ENCODE measurements around the gene GLCE. TPM values are rescaled to one million over a fixed set of nuclear protein-coding genes. Genes with fewer than 3 reads are reported as not detected.
A peak's percentile ranks its signal among the peaks of the same experiment; 100 is the strongest.

Gene GLCE
- total RNA-seq, 2 donors from 2014 or later = 16.3 to 17.2 TPM

GRCh38 chr15:69224383-69224782 is 63.9 kb downstream of the GLCE start:
- Mint-ChIP-seq H3K4me3 (no peak overlapping the region), H3K36me3 (ENCODE audit: low read depth) (peaks cover 28% of the 10 kb centered on the region), H3K27me3 (ENCODE audit: insufficient read depth) (no peaks in the 10 kb centered on the region), H3K27ac (no peak overlapping the region), H3K4me1 (peaks cover 5% of the 10 kb centered on the region), H3K9me3 (peaks cover 6% of the 10 kb centered on the region)
- WGBS, 2 experiments (ENCODE audit: insufficient coverage in 1 of 2, insufficient read length in 1 of 2) = 54% methylated on average over 2 of the region's 2 CpGs
- Histone ChIP-seq H3K9me3 (ENCODE audit: control insufficient read depth, low read length) (peaks cover 13% of the 10 kb centered on the region), H3K36me3 (ENCODE audit: control insufficient read depth, insufficient read depth, low read length) (peaks cover 23% of the 10 kb centered on the region), H3K4me1 (ENCODE audit: control insufficient read depth, insufficient read depth, low read length) (no peaks in the 10 kb centered on the region), H3K27ac (ENCODE audit: low read depth, low read length) (no peak overlapping the region), H3K4me3 (ENCODE audit: low read length) (no peak overlapping the region), H3K9ac (ENCODE audit: extremely low read depth, low read length, poor library complexity, severe bottlenecking) (no peak overlapping the region), H3K27me3 (ENCODE audit: control insufficient read depth, insufficient read depth, low read length, poor library complexity, severe bottlenecking) (no peaks in the 10 kb centered on the region)
- no peak for DNase-seq
- no peak for TF ChIP-seq CTCF (conservative IDR thresholded peaks at IDR 0.05)

- Histone ChIP-seq H3K9ac (ENCODE audit: extremely low read depth, low read length, poor library complexity, severe bottlenecking) (no peak overlapping the region), H3K9me3 (ENCODE audit: control insufficient read depth, low read length) (peaks cover 13% of the 10 kb centered on the region), H3K4me1 (ENCODE audit: control insufficient read depth, insufficient read depth, low read length) (no peaks in the 10 kb centered on the region), H3K27me3 (ENCODE audit: control insufficient read depth, insufficient read depth, low read length, poor library complexity, severe bottlenecking) (no peaks in the 10 kb centered on the region), H3K36me3 (ENCODE audit: control insufficient read depth, insufficient read depth, low read length) (peaks cover 32% of the 10 kb centered on the region), H3K4me3 (ENCODE audit: low read length) (no peak overlapping the region), H3K27ac (ENCODE audit: low read depth, low read length) (no peak overlapping the region)
- H3K36me3 Mint-ChIP-seq (ENCODE audit: low read depth) = peaks cover 35% of the 10 kb centered on the region
- no peaks in the 10 kb centered on the region for H3K27me3 Mint-ChIP-seq (ENCODE audit: insufficient read depth)
- WGBS, 2 experiments (ENCODE audit: insufficient coverage in 1 of 2, insufficient read length in 1 of 2) = 47 to 50% methylated on average over 1 of the region's 2 CpGs
- H3K4me1 Mint-ChIP-seq = peaks cover 5% of the 10 kb centered on the region
- TF ChIP-seq CTCF (conservative IDR thresholded peaks at IDR 0.05) = peak; percentile 71
- no peak for DNase-seq
- no peak overlapping the region for H3K27ac Mint-ChIP-seq
- peaks cover 6% of the 10 kb centered on the region for H3K9me3 Mint-ChIP-seq
- H3K4me3 Mint-ChIP-seq = no peak overlapping the region
Observed at GRCh38 chr15:69225355-69226022, 65.1 kb downstream of the GLCE start.

- H3K4me3 ChIP-seq (ENCODE audit: low read length) = no peak overlapping the region
- no peaks in the 10 kb centered on the region for H3K27me3 ChIP-seq (ENCODE audit: control insufficient read depth, insufficient read depth, low read length, poor library complexity, severe bottlenecking)
- H3K36me3 ChIP-seq (ENCODE audit: control insufficient read depth, insufficient read depth, low read length) = peaks cover 35% of the 10 kb centered on the region
- no peak for DNase-seq
- H3K4me3 Mint-ChIP-seq = no peak overlapping the region
- peaks cover 13% of the 10 kb centered on the region for H3K9me3 ChIP-seq (ENCODE audit: control insufficient read depth, low read length)
- peaks cover 6% of the 10 kb centered on the region for H3K9me3 Mint-ChIP-seq
- H3K27ac ChIP-seq (ENCODE audit: low read depth, low read length) = no peak overlapping the region
- H3K36me3 Mint-ChIP-seq (ENCODE audit: low read depth) = peaks cover 36% of the 10 kb centered on the region
- H3K27ac Mint-ChIP-seq = no peak overlapping the region
- 33% methylated on average over 1 to 2 of the region's 3 CpGs for WGBS, 2 experiments (ENCODE audit: insufficient coverage in 1 of 2, insufficient read length in 1 of 2)
- no peaks in the 10 kb centered on the region for H3K27me3 Mint-ChIP-seq (ENCODE audit: insufficient read depth)
- no peak for TF ChIP-seq CTCF (conservative IDR thresholded peaks at IDR 0.05)
- no peaks in the 10 kb centered on the region for H3K4me1 ChIP-seq (ENCODE audit: control insufficient read depth, insufficient read depth, low read length)
- H3K4me1 Mint-ChIP-seq = peaks cover 5% of the 10 kb centered on the region
- no peak overlapping the region for H3K9ac ChIP-seq (ENCODE audit: extremely low read depth, low read length, poor library complexity, severe bottlenecking)
Observed at GRCh38 chr15:69226023-69226355, 65.6 kb downstream of the GLCE start.

Data from endodermal cell (in vitro differentiated cells).